HG03432 (cell line): ENCODE measurements around the gene RIMBP2.
"Not testable (repeated sequence)": the region's sequence is repeated elsewhere in the genome, so short reads cannot be mapped to it uniquely, and the experiment has no call there.

Source experiments
- ATAC-seq: cut with Tn5 transposase; IDR thresholded peaks from one replicate; pipeline ENCODE4 v1.9.1; 2021; ENCODE audit warnings: mild to moderate bottlenecking, moderate library complexity; ENCODE audit not compliant: unreplicated experiment

The RIMBP2 gene

GRCh38 chr12:130742112-130742511 lies 26.0 kb upstream of the RIMBP2 start:
- no peak for ATAC-seq

- ATAC-seq: no peak
Measured at GRCh38 chr12:130739571-130739970, 23.5 kb upstream of the RIMBP2 start.

GRCh38 chr12:130738403-130738802 lies 22.3 kb upstream of the RIMBP2 start:
- ATAC-seq: not testable (repeated sequence)

GRCh38 chr12:130737731-130738130 lies 21.6 kb upstream of the RIMBP2 start:
- no peak for ATAC-seq

GRCh38 chr12:130729344-130729743 lies 13.2 kb upstream of the RIMBP2 start:
- ATAC-seq: no peak

- ATAC-seq: no peak
Measured at GRCh38 chr12:130728158-130729058, 12.3 kb upstream of the RIMBP2 start.

GRCh38 chr12:130719263-130719859 lies 3.3 kb upstream of the RIMBP2 start:
- no peak for ATAC-seq

GRCh38 chr12:130717752-130718151 lies 1.7 kb upstream of the RIMBP2 start:
- ATAC-seq: no peak

- no peak for ATAC-seq
Measured at GRCh38 chr12:130716969-130717366, 869 bp upstream of the RIMBP2 start.

GRCh38 chr12:130715150-130715997 lies 725 bp downstream of the RIMBP2 start:
- ATAC-seq: no peak

- ATAC-seq: no peak
Measured at GRCh38 chr12:130714591-130715149, 1.4 kb downstream of the RIMBP2 start.

GRCh38 chr12:130714091-130714590 lies 2.0 kb downstream of the RIMBP2 start:
- ATAC-seq: peak; percentile 34

GRCh38 chr12:130713581-130713991 lies 2.5 kb downstream of the RIMBP2 start:
- ATAC-seq: no peak

GRCh38 chr12:130712346-130713065 lies 3.6 kb downstream of the RIMBP2 start:
- no peak for ATAC-seq

- no peak for ATAC-seq
Measured at GRCh38 chr12:130711756-130712155, 4.3 kb downstream of the RIMBP2 start.

GRCh38 chr12:130710733-130711080 lies 5.4 kb downstream of the RIMBP2 start:
- no peak for ATAC-seq

GRCh38 chr12:130709971-130710732 lies 5.9 kb downstream of the RIMBP2 start:
- ATAC-seq: no peak

GRCh38 chr12:130709151-130709970 lies 6.7 kb downstream of the RIMBP2 start:
- no peak for ATAC-seq

GRCh38 chr12:130708648-130709047 lies 7.5 kb downstream of the RIMBP2 start:
- no peak for ATAC-seq
